ENCODE measurements around the gene HELZ. TPM values are rescaled to one million over a fixed set of nuclear protein-coding genes. Genes with fewer than 3 reads are reported as not detected.

Gene HELZ
- polyA plus RNA-seq, 3 donors = 24.8 to 44.1 (median 39.9) TPM

DNA sequence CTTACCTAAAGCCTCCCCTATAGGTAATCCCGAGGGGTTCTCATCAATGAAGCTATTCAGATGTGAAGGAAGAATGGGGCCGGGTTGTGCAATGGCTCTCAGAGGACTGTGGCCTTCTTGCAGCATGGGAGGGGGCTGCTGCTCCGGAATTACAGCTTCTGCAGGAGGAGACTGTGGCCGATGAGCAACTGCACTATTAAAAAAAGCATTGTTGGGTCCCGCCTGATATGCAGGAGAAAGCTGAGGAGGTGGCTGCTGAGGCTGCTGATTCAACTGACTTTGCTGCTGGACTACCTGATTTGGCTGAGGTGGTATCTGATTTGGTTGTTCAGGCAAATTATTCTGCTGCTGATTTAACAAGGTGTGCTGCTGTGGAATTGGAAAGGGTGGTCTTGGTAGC is 135.9 kb downstream of the HELZ start:
- H3K4me2 ChIP-seq (replicated peaks; ENCODE audit: extremely low read depth, low read length, poor library complexity, severe bottlenecking) = no peak overlapping the region
- WGBS (ENCODE audit: insufficient coverage) = 90% methylated on average over 4 of the region's 5 CpGs
- H3K27me3 ChIP-seq (ENCODE audit: control insufficient read depth in 2 of 2, insufficient read depth in 2 of 2, low read length in 2 of 2) = no peaks in the 10 kb centered on the region
- no peak overlapping the region for H3K4me3 ChIP-seq (replicated peaks in 1 of 3; ENCODE audit: low read depth in 2 of 3, low read length in 3 of 3)
- H3K36me3 ChIP-seq (replicated peaks in 1 of 2; ENCODE audit: control insufficient read depth in 1 of 2, insufficient read depth in 2 of 2, low read length in 2 of 2) = peaks cover 77 to 80% of the 10 kb centered on the region in 2 donors
- H4K20me1 ChIP-seq (ENCODE audit: insufficient read depth, low read length) = peaks cover 45% of the 10 kb centered on the region
- no peaks in the 10 kb centered on the region for H3K9me3 ChIP-seq (replicated peaks in 1 of 2; ENCODE audit: control insufficient read depth in 1 of 2, insufficient read depth in 1 of 2, low read length in 2 of 2)
- peaks cover 66 to 81% of the 10 kb centered on the region in 2 donors for H3K36me3 Mint-ChIP-seq
- intact Hi-C loops (cut with micrococcal nuclease) = no loop called here
- H3K9ac ChIP-seq (ENCODE audit: insufficient read depth, low read length, poor library complexity, severe bottlenecking) = no peak overlapping the region
- H2AFZ ChIP-seq (ENCODE audit: insufficient read depth, low read depth, low read length, poor library complexity, severe bottlenecking) = no peak overlapping the region
- H3K4me1 ChIP-seq (ENCODE audit: control insufficient read depth in 1 of 2, insufficient read depth in 2 of 2, low read length in 2 of 2) = peaks cover 12 to 18% of the 10 kb centered on the region in 2 donors
- no peaks in the 10 kb centered on the region for H3K9me3 Mint-ChIP-seq
- DNase-seq = no peak
- H3K79me2 ChIP-seq (ENCODE audit: insufficient read depth, low read length) = peaks cover 8% of the 10 kb centered on the region
- peaks cover 14% of the 10 kb centered on the region for H3K4me1 Mint-ChIP-seq
- H3K27ac Mint-ChIP-seq = peak overlapping the region in 4 of 7 donors; percentile 1 to 55 (median 43)
- TF ChIP-seq CTCF (IDR thresholded peaks at IDR 0.05) = no peak
- H3K4me3 Mint-ChIP-seq = no peak overlapping the region
- H3K27ac ChIP-seq (ENCODE audit: low read depth in 1 of 2, low read length in 2 of 2) = peak overlapping the region in 1 of 2 donors; percentile 7
- peaks cover 0 to 2% (median under 1%) of the 10 kb centered on the region in 3 donors for H3K27me3 Mint-ChIP-seq (ENCODE audit: low read depth in 3 of 3)

DNA sequence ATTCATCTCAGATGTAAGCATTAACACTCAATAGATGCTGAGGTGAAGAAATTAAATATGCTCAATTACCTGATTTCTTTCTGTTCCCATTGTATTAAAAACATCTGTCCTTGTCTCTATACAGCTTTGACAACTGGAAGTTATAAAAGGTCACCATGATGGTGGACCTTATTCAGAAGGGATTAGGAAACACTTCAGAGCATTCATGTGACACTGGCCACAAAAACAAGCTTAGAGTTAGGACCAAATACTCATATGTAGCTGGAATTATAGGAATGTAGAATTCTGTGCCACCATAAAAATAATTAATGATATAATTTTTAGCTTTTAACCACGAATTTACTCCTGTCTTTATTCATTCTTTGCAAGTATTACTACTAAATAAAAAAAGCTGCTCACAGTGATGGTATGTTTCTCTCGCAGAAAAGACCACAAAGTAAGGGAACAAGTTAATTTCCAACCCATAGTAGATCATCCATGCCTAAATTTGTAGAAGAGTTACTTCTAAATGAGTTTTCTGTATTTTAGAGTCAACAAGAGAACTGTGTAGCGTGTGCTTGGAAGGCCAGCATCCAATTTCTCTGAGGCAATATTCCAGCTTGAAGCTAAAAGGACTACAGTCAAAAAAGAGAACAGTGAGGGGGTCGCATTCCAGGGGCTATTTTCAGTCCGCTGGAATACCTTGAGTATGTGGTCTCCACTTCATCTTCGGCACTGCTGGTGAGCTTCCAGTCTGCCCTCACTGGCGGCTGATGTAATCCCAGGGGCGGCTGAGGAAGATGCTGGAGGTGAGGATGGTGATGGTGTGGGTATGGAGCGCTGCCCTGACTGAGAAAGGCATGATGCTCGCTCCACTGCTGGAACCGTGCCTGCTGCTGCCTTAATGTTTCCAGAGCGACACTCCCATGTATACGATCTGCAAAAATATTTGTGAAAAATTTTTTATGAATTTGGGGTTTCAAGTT is 136.9 kb downstream of the HELZ start:
- H3K4me1 Mint-ChIP-seq = peaks cover 20% of the 10 kb centered on the region
- DNase-seq = no peak
- H3K36me3 Mint-ChIP-seq = peaks cover 64 to 80% of the 10 kb centered on the region in 2 donors
- no peak overlapping the region for H3K4me3 Mint-ChIP-seq
- H4K20me1 ChIP-seq (ENCODE audit: insufficient read depth, low read length) = peaks cover 56% of the 10 kb centered on the region
- peaks cover 0 to 2% (median 0%) of the 10 kb centered on the region in 7 donors for H3K9me3 Mint-ChIP-seq
- no peak overlapping the region for H3K27ac ChIP-seq (ENCODE audit: low read depth in 1 of 2, low read length in 2 of 2)
- H3K27ac Mint-ChIP-seq = peak overlapping the region in 5 of 7 donors; percentile 20 to 59 (median 52)
- H3K4me1 ChIP-seq (ENCODE audit: control insufficient read depth in 1 of 2, insufficient read depth in 2 of 2, low read length in 2 of 2) = peaks cover 15 to 23% of the 10 kb centered on the region in 2 donors
- H3K4me3 ChIP-seq (replicated peaks in 1 of 3; ENCODE audit: low read depth in 2 of 3, low read length in 3 of 3) = no peak overlapping the region
- no peak overlapping the region for H3K9ac ChIP-seq (ENCODE audit: insufficient read depth, low read length, poor library complexity, severe bottlenecking)
- H2AFZ ChIP-seq (ENCODE audit: insufficient read depth, low read depth, low read length, poor library complexity, severe bottlenecking) = no peak overlapping the region
- TF ChIP-seq CTCF (IDR thresholded peaks at IDR 0.05) = no peak
- H3K27me3 Mint-ChIP-seq (ENCODE audit: low read depth in 3 of 3) = peaks cover 0 to 3% (median 2%) of the 10 kb centered on the region in 3 donors
- no peaks in the 10 kb centered on the region for H3K27me3 ChIP-seq (ENCODE audit: control insufficient read depth in 2 of 2, insufficient read depth in 2 of 2, low read length in 2 of 2)
- 93% methylated on average over 7 of the region's 13 CpGs for WGBS (ENCODE audit: insufficient coverage)
- no peak overlapping the region for H3K4me2 ChIP-seq (replicated peaks; ENCODE audit: extremely low read depth, low read length, poor library complexity, severe bottlenecking)
- no peaks in the 10 kb centered on the region for H3K9me3 ChIP-seq (replicated peaks in 1 of 2; ENCODE audit: control insufficient read depth in 1 of 2, insufficient read depth in 1 of 2, low read length in 2 of 2)
- H3K79me2 ChIP-seq (ENCODE audit: insufficient read depth, low read length) = peaks cover 18% of the 10 kb centered on the region
- H3K36me3 ChIP-seq (replicated peaks in 1 of 2; ENCODE audit: control insufficient read depth in 1 of 2, insufficient read depth in 2 of 2, low read length in 2 of 2) = peaks cover 66 to 80% of the 10 kb centered on the region in 2 donors
- intact Hi-C loops (cut with micrococcal nuclease) = no loop called here

All from CD14-positive monocyte (primary cell).